Neural cell (in vitro differentiated cells): Measurements from ENCODE around the gene IGF1R.

Experiments
- CTCF ChIP-seq: fragments of 450-650 bp; IDR thresholded peaks from 2 replicates; pipeline ENCODE4 v1.5.1; 2014; ENCODE audit warnings: antibody characterized with exemption, mild to moderate bottlenecking, moderate library complexity; ENCODE audit not compliant: poor library complexity, severe bottlenecking
- EP300 ChIP-seq: fragments of 450-650 bp; conservative IDR thresholded peaks from 2 replicates; pipeline ENCODE4 v1.6.1; 2014; ENCODE audit warnings: antibody characterized with exemption, mild to moderate bottlenecking, moderate library complexity; ENCODE audit not compliant: poor library complexity, severe bottlenecking
- EZH2 ChIP-seq: fragments of 200-600, 300-800 bp; shearing (Covaris generic), sonication (generic); IDR thresholded peaks from 2 replicates; pipeline ENCODE4 v1.6.1; 2014; ENCODE audit warnings: antibody characterized with exemption, low read length, borderline replicate concordance, mild to moderate bottlenecking; ENCODE audit not compliant: insufficient read depth, poor library complexity, severe bottlenecking
- POLR2AphosphoS5 ChIP-seq: IDR thresholded peaks from 2 replicates; pipeline ENCODE4 v1.6.1; 2012
- RAD21 ChIP-seq: fragments of 450-650 bp; conservative IDR thresholded peaks from 2 replicates; pipeline ENCODE4 v1.6.1; 2014; ENCODE audit warnings: antibody characterized with exemption, mild to moderate bottlenecking, moderate library complexity
- REST ChIP-seq: IDR thresholded peaks from 2 replicates; pipeline ENCODE4 v1.6.1; 2012; ENCODE audit warnings: borderline replicate concordance
- TAF1 ChIP-seq: IDR thresholded peaks from 2 replicates; pipeline ENCODE4 v1.6.1; 2012; ENCODE audit warnings: low read depth

GRCh38 chr15:98951004-98951403 lies 302.7 kb downstream of the IGF1R start:
- TF ChIP-seq TAF1 (no peak), CTCF (no peak), EZH2 (no peak), EP300 (no peak), POLR2AphosphoS5 (no peak), RAD21 (no peak), REST (no peak)
